ENCODE measurements around the gene TRIM46. TPM values are rescaled to one million over a fixed set of nuclear protein-coding genes. Genes with fewer than 3 reads are reported as not detected.

Gene TRIM46
- total RNA-seq, 1 donor from 2014 or later: 13.2 TPM

DNA sequence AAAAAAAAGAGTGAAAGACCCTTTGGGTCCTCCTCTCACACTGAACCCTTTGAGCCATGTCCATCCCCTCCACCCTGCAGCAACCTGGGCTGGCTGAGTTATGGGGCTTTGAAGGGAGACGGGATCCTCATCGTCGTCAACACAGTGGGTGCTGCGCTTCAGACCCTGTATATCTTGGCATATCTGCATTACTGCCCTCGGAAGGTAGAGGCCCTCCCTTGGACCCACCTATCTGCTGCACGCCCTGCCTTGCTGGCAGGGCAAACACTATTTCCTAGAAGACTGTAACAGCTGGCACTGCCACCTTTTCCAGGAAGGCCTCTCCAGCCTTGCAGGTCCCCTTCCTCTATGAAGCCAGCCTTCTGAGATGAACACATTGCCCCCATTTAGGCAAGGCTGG, 36.9 kb upstream of the TRIM46 start:
- Mint-ChIP-seq H3K27ac (ENCODE audit: unreplicated experiment) (peak overlapping the region; percentile 99), H3K9me3 (ENCODE audit: unreplicated experiment) (no peaks in the 10 kb centered on the region), H3K27me3 (ENCODE audit: low read depth, unreplicated experiment) (no peaks in the 10 kb centered on the region), H3K4me1 (ENCODE audit: low read depth, unreplicated experiment) (peaks cover 28% of the 10 kb centered on the region), H3K4me3 (ENCODE audit: unreplicated experiment) (peak overlapping the region; percentile 92), H3K36me3 (ENCODE audit: low read depth, unreplicated experiment) (peaks cover 8% of the 10 kb centered on the region)
- Histone ChIP-seq H3K4me3 (ENCODE audit: insufficient read depth, low read depth, low read length) (peak overlapping the region; percentile 85), H3K27ac (ENCODE audit: low read depth, low read length) (peak overlapping the region; percentile 12), H2AFZ (ENCODE audit: low read depth, low read length) (no peak overlapping the region), H3K4me2 (ENCODE audit: low read length) (peak overlapping the region; percentile 99), H3K4me1 (ENCODE audit: insufficient read depth, low read length) (peaks cover 22% of the 10 kb centered on the region), H4K20me1 (ENCODE audit: insufficient read depth, low read length) (peaks cover 10% of the 10 kb centered on the region), H3K9ac (ENCODE audit: low read length) (peak overlapping the region; percentile 99), H3K9me3 (ENCODE audit: insufficient read depth, low read depth, low read length) (no peaks in the 10 kb centered on the region), H3K79me2 (ENCODE audit: insufficient read depth, low read length) (peaks cover 33% of the 10 kb centered on the region), H3K36me3 (ENCODE audit: insufficient read depth, low read length) (peaks cover 3% of the 10 kb centered on the region), H3K27me3 (ENCODE audit: insufficient read depth, low read length) (no peaks in the 10 kb centered on the region)
- no peak for FAIRE-seq
- DNase-seq (ENCODE audit: low read depth): no peak
- TF ChIP-seq, protein P1, sequence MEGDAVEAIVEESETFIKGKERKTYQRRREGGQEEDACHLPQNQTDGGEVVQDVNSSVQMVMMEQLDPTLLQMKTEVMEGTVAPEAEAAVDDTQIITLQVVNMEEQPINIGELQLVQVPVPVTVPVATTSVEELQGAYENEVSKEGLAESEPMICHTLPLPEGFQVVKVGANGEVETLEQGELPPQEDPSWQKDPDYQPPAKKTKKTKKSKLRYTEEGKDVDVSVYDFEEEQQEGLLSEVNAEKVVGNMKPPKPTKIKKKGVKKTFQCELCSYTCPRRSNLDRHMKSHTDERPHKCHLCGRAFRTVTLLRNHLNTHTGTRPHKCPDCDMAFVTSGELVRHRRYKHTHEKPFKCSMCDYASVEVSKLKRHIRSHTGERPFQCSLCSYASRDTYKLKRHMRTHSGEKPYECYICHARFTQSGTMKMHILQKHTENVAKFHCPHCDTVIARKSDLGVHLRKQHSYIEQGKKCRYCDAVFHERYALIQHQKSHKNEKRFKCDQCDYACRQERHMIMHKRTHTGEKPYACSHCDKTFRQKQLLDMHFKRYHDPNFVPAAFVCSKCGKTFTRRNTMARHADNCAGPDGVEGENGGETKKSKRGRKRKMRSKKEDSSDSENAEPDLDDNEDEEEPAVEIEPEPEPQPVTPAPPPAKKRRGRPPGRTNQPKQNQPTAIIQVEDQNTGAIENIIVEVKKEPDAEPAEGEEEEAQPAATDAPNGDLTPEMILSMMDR (IDR thresholded peaks at IDR 0.05; ENCODE audit: insufficient read depth, low read depth, low read length): no peak
- TF ChIP-seq EZH2 (IDR thresholded peaks at IDR 0.05; ENCODE audit: insufficient read depth, low read length): no peak

DNA sequence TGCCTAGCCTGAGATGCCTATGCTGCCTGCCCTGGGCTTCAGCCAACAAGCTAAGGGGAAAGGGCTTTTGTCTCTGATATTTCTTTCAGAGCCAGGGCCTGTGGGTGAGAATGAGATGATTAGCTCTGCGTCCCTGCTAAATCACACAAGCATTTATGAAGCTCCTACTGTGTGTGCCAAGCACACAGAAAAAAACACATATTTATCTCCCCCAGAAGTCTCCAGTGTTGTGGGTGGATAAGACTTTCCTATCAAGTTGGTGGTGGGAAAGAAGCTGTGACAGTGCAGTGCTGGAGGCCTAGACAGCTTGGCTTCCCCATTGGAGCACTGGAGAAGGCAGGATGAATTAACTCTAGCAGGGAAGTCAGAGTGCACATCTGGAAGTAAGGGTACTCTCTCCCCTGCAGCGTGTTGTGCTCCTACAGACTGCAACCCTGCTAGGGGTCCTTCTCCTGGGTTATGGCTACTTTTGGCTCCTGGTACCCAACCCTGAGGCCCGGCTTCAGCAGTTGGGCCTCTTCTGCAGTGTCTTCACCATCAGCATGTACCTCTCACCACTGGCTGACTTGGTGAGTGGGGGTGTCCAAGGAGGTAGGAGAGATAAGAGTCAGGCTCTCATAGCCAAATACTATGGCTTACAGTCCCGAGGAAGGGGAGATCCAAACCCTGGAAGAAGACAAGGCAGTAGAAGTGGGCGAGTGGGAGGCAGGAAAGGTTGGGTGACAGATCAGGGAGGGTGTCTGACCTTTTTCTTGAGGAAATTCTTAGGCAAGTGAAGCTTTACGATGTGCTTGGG, 36.3 kb upstream of the TRIM46 start:
- no peak for FAIRE-seq
- Histone ChIP-seq H3K4me2 (ENCODE audit: low read length) (peak overlapping the region; percentile 99), H3K36me3 (ENCODE audit: insufficient read depth, low read length) (peaks cover 3% of the 10 kb centered on the region), H3K79me2 (ENCODE audit: insufficient read depth, low read length) (peaks cover 33% of the 10 kb centered on the region), H3K27me3 (ENCODE audit: insufficient read depth, low read length) (no peaks in the 10 kb centered on the region), H3K9me3 (ENCODE audit: insufficient read depth, low read depth, low read length) (no peaks in the 10 kb centered on the region), H2AFZ (ENCODE audit: low read depth, low read length) (no peak overlapping the region), H3K27ac (ENCODE audit: low read depth, low read length) (peak overlapping the region; percentile 12), H3K4me1 (ENCODE audit: insufficient read depth, low read length) (peaks cover 22% of the 10 kb centered on the region), H4K20me1 (ENCODE audit: insufficient read depth, low read length) (peaks cover 10% of the 10 kb centered on the region), H3K4me3 (ENCODE audit: insufficient read depth, low read depth, low read length) (peak overlapping the region; percentile 85), H3K9ac (ENCODE audit: low read length) (peak overlapping the region; percentile 99)
- H3K4me3 Mint-ChIP-seq (ENCODE audit: unreplicated experiment): peak overlapping the region; percentile 92
- H3K27me3 Mint-ChIP-seq (ENCODE audit: low read depth, unreplicated experiment): no peaks in the 10 kb centered on the region
- peak overlapping the region; percentile 99 for H3K27ac Mint-ChIP-seq (ENCODE audit: unreplicated experiment)
- peaks cover 26% of the 10 kb centered on the region for H3K4me1 Mint-ChIP-seq (ENCODE audit: low read depth, unreplicated experiment)
- no peak for TF ChIP-seq EZH2 (IDR thresholded peaks at IDR 0.05; ENCODE audit: insufficient read depth, low read length)
- no peaks in the 10 kb centered on the region for H3K9me3 Mint-ChIP-seq (ENCODE audit: unreplicated experiment)
- H3K36me3 Mint-ChIP-seq (ENCODE audit: low read depth, unreplicated experiment): peaks cover 5% of the 10 kb centered on the region
- no peak for DNase-seq (ENCODE audit: low read depth)

DNA sequence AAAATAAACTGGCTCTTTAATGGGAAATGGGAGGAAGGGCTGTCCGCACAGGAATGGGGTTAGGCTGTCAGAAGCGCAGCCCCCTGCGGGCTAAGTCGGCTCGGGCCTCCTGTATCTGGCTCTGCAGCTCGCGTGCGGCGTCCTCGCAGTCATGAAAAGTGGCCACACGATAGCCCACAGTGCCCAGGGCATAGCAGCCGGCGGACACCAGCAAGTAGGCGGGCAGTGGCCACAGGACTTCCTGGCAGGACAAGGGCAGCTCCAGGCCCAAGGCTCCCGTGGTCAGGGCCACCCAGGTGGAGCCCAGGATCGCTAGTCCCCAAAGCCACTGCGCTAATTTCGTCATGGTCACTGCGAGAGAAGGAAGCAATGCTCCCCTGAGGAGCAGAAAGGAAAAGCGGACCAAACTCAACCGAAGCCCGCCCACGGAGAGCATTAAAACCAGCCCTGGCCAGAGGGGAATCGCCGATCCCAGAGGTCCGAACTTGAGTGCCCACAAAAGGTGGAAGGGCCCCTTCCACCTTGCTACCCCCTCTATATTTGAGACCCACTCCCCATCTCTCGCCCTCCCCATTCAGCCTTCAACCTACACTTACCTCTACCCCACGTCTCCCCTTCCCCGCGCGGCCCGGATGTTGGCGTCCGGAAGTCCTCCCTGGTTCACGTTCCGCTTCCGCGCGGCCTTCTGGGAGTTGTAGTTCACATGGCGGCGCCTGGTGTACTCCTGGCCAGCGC, 33.6 kb upstream of the TRIM46 start, which contains the start of gene DPM3:
Gene DPM3, minus strand, starts transcription at position 637 of the 735 bp plus-strand sequence. Its CDS starts 291 bp downstream, at position 346.
- no peaks in the 10 kb centered on the region for H3K9me3 Mint-ChIP-seq (ENCODE audit: unreplicated experiment)
- Histone ChIP-seq H2AFZ (ENCODE audit: low read depth, low read length) (peak within 1 kb of the TSS; percentile 91), H3K27ac (ENCODE audit: low read depth, low read length) (peak within 1 kb of the TSS; percentile 72), H3K79me2 (ENCODE audit: insufficient read depth, low read length) (peaks cover 33% of the 10 kb centered on the region), H3K4me2 (ENCODE audit: low read length) (peak within 1 kb of the TSS; percentile 96), H3K27me3 (ENCODE audit: insufficient read depth, low read length) (no peaks in the 10 kb centered on the region), H3K36me3 (ENCODE audit: insufficient read depth, low read length) (peaks cover 3% of the 10 kb centered on the region), H3K9me3 (ENCODE audit: insufficient read depth, low read depth, low read length) (no peaks in the 10 kb centered on the region), H3K9ac (ENCODE audit: low read length) (peak within 1 kb of the TSS; percentile 96), H3K4me3 (ENCODE audit: insufficient read depth, low read depth, low read length) (peak within 1 kb of the TSS; percentile 98), H4K20me1 (ENCODE audit: insufficient read depth, low read length) (peaks cover 10% of the 10 kb centered on the region), H3K4me1 (ENCODE audit: insufficient read depth, low read length) (peaks cover 12% of the 10 kb centered on the region)
- peaks cover 2% of the 10 kb centered on the region for H3K36me3 Mint-ChIP-seq (ENCODE audit: low read depth, unreplicated experiment)
- peak within 1 kb of the TSS; percentile 99 for H3K4me3 Mint-ChIP-seq (ENCODE audit: unreplicated experiment)
- no peaks in the 10 kb centered on the region for H3K27me3 Mint-ChIP-seq (ENCODE audit: low read depth, unreplicated experiment)
- DNase-seq (ENCODE audit: low read depth): peak; percentile 63
- H3K27ac Mint-ChIP-seq (ENCODE audit: unreplicated experiment): peak within 1 kb of the TSS; percentile 97
- no peak for FAIRE-seq
- TF ChIP-seq EZH2 (IDR thresholded peaks at IDR 0.05; ENCODE audit: insufficient read depth, low read length): no peak
- peaks cover 20% of the 10 kb centered on the region for H3K4me1 Mint-ChIP-seq (ENCODE audit: low read depth, unreplicated experiment)

All from astrocyte (in vitro differentiated cells and primary cell).